HUES64 (cell line): ENCODE measurements around the gene ACSL1.

Experiments
- H3K27ac ChIP-seq: 2 replicates; pipeline ENCODE4 v1.7.0; 2013; ENCODE audit warnings: low read depth, low read length, inconsistent platforms
- H3K27me3 ChIP-seq: 2 replicates; pipeline ENCODE4 v1.6.1; 2013; ENCODE audit warnings: mild to moderate bottlenecking, low read length; ENCODE audit not compliant: insufficient read depth
- H3K36me3 ChIP-seq: 2 replicates; pipeline ENCODE4 v1.6.1; 2013; ENCODE audit warnings: mild to moderate bottlenecking, low read length; ENCODE audit not compliant: insufficient read depth
- H3K4me1 ChIP-seq: 2 replicates; pipeline ENCODE4 v1.6.1; 2013; ENCODE audit warnings: mild to moderate bottlenecking, low read length, moderate library complexity; ENCODE audit not compliant: insufficient read depth
- H3K4me3 ChIP-seq: 2 replicates; pipeline ENCODE4 v1.5.1; 2013; ENCODE audit warnings: mild to moderate bottlenecking, low read length, moderate library complexity
- H3K9ac ChIP-seq: 2 replicates; pipeline ENCODE4 v1.6.1; 2013; ENCODE audit warnings: mild to moderate bottlenecking, low read depth, low read length
- H3K9me3 ChIP-seq: 2 replicates; pipeline ENCODE4 v1.6.1; 2013; ENCODE audit warnings: low read depth, low read length; ENCODE audit not compliant: insufficient read depth
- WGBS: fragments of 150-250, 120-280 bp; methylation state at CpG from one replicate; pipeline ENCODE4 v1.1.7; 2013; ENCODE audit warnings: missing lambda C conversion rate; 5-methylcytosine and 5-hydroxymethylcytosine counted together

The ACSL1 gene

DNA sequence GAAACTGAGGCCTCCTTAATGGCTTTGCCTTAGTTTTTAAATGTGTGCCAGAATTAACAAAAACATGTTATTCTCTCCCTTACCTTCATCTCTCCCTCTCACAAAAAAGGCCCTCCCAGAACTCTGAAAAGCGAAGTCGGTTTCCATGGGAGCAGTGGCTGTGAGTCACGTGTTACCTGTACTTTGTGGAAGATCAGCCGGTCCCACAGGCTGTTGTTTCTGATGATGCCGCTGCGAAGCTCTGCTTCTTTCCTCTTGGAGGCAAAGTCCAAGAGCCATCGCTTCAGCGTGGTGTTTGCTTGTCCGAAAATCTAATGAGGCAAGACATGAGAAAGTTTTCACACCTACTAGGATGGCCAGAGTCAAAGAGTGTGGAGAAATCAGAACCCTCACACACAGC lies 59.3 kb downstream of the ACSL1 start:
- H3K27me3 ChIP-seq: no peaks in the 10 kb centered on the region
- WGBS: 93% methylated on average over 9 of the region's 9 CpGs
- H3K27ac ChIP-seq: no peak overlapping the region
- no peaks in the 10 kb centered on the region for H3K9me3 ChIP-seq
- H3K4me1 ChIP-seq: no peaks in the 10 kb centered on the region
- H3K4me3 ChIP-seq: no peak overlapping the region
- no peaks in the 10 kb centered on the region for H3K36me3 ChIP-seq
- H3K9ac ChIP-seq: no peak overlapping the region

DNA sequence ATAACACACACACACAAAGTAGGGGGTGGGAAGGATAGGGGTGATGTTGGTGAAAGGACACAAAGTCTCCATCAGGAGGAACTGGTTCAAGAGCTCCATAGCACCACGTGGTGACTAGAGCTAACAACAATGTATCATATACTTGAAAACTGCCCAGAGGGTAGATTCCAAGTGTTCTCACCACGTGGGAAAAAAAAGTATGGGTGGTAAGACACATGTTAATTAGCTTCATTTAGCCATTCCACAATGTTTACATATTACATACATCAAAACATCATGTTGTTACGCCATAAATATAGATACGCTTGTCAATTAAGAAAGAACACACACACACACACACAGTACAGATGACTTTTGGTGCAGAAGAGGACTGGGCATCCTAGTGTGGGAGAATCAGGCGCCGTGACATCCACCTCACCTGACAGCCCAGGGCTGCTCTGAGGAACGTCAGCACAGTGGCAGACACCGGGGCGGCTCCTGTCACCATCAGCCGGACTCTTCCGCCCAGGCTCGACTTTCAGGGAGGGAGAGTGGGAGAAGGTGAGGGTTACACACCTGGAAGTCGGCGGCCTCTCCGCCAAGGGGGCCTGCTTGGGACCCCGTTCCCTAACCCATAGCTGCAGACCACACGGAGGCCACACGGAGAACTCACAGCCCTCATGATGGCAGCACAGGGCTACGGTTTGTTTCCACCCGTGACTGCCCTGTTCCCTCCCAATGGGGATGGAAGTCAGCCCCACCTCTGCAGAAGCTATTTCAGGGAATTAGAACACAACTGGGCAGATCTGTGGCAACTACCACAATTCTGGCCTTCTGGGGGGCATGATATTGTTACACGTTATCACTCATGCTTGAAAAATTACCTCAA lies 60.1 kb downstream of the ACSL1 start:
- no peaks in the 10 kb centered on the region for H3K4me1 ChIP-seq
- no peaks in the 10 kb centered on the region for H3K9me3 ChIP-seq
- H3K4me3 ChIP-seq: no peak overlapping the region
- no peak overlapping the region for H3K27ac ChIP-seq
- H3K36me3 ChIP-seq: no peaks in the 10 kb centered on the region
- H3K27me3 ChIP-seq: no peaks in the 10 kb centered on the region
- H3K9ac ChIP-seq: no peak overlapping the region
- WGBS: 84% methylated on average over 21 of the region's 21 CpGs

DNA sequence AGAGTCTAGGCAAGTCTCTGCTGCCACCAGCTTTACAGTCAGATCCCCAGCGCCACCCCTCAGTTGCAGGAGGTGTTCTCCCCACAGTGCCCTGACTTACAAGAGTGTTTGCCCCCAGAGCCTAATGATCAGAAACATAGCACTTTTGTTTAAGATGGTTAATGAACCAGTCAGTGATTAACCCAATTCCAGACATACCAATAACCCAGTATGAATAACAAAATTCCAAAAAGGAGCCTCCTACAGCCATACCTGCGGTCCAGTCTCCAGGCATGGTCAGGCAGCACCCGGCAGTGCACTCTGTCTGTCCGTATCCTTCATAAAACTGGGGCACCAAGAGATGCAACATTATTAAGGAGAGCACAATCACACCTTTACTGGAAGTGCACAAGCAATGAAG lies 61.2 kb downstream of the ACSL1 start:
- H3K9ac ChIP-seq: no peak overlapping the region
- no peaks in the 10 kb centered on the region for H3K36me3 ChIP-seq
- no peaks in the 10 kb centered on the region for H3K4me1 ChIP-seq
- no peak overlapping the region for H3K4me3 ChIP-seq
- H3K9me3 ChIP-seq: no peaks in the 10 kb centered on the region
- no peak overlapping the region for H3K27ac ChIP-seq
- H3K27me3 ChIP-seq: no peaks in the 10 kb centered on the region
- 94% methylated on average over 4 of the region's 4 CpGs for WGBS

DNA sequence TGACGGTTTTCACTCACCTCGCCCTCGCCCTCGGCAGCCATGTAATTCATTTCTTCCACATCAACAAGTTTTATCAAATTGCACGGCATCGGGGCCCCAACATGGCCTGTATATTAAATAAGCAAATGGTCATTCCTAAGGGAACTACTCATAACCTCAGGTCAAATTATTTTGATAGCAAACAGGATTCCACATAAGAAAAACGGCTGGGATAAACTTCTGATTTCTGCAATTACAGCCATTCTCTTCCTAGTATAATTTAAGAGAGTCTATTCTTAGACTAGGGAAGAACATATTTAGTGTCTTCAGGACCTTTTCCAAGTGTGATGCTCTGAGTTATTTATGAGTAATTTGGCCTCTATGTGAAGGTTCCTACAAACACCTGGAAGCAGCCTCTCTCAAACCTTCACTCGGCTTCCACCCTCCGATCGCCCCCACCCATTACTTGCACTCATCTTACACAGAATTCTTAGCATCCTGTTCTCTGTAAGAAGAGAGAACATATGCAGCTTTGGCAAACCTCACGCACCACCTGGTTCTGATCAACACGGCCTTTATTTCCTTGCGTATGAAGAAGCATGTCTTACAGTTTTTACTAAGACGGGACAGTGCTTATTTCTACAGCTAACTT lies 62.5 kb downstream of the ACSL1 start:
- no peak overlapping the region for H3K9ac ChIP-seq
- WGBS: 97% methylated on average over 14 of the region's 14 CpGs
- no peaks in the 10 kb centered on the region for H3K4me1 ChIP-seq
- H3K4me3 ChIP-seq: no peak overlapping the region
- H3K36me3 ChIP-seq: no peaks in the 10 kb centered on the region
- no peak overlapping the region for H3K27ac ChIP-seq
- no peaks in the 10 kb centered on the region for H3K27me3 ChIP-seq
- no peaks in the 10 kb centered on the region for H3K9me3 ChIP-seq

DNA sequence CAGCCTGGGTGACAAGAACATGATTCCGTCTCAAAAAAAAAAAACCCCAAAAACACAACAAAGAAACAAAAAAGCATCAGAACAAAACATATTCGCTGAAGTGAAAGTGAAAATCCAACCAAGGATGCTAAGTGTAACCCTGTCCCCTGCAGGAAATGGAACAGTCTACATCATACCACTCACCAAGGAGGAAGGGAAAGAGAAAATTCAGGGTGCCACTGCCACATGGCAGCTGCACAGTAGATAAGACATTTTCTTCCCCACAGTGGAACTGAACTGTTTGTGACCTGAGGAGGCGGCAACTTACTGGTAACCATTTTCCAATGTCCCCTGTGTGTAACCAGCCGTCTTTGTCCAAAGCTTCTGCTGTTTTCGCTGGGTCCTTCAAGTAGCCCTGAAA lies 63.7 kb downstream of the ACSL1 start:
- WGBS: 99% methylated on average over 5 of the region's 5 CpGs
- H3K9ac ChIP-seq: no peak overlapping the region
- H3K4me1 ChIP-seq: no peaks in the 10 kb centered on the region
- H3K9me3 ChIP-seq: no peaks in the 10 kb centered on the region
- no peak overlapping the region for H3K4me3 ChIP-seq
- H3K36me3 ChIP-seq: no peaks in the 10 kb centered on the region
- H3K27me3 ChIP-seq: no peaks in the 10 kb centered on the region
- no peak overlapping the region for H3K27ac ChIP-seq

DNA sequence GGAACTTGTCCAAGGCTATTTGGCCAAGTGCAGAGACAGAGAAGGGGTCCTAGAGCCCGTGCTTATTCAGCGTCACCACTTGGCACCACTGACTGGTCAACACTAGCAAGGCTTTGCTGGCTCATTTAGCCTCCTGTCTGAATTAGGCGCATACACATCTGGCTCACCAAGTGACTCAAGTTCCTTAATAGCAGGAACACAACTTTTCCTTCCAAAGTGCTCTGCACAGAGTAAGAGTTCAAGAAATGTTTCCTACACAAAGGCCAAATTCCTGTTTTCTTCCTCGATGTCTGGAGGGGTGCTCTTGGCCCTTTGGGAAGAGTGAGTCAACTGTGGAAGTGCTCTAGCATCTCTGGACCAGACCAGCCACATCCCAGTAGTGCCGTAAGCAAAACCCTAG lies 65.1 kb downstream of the ACSL1 start:
- Histone ChIP-seq H3K27ac (no peak overlapping the region), H3K36me3 (no peaks in the 10 kb centered on the region), H3K4me1 (no peaks in the 10 kb centered on the region), H3K9me3 (no peaks in the 10 kb centered on the region), H3K9ac (no peak overlapping the region), H3K4me3 (no peak overlapping the region), H3K27me3 (no peaks in the 10 kb centered on the region)
- WGBS: 95% methylated on average over 5 of the region's 5 CpGs

DNA sequence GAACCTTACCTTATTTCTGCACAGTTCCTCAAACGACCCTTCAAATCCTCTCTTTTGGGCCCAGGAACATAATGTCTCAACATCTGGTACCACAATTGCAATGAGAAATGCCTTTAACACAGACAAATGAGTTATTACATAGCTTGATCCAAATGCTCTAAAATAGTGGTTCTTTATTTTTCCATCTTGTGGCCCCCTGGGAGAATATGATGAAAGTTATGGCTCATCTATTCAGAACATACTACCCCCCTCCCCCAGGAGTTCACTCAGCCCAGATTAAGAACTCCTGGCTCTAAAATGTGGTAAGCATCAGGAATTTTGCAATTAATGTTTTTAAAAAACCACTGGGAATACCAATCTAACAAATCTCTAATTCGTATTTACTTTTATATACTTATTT lies 68.0 kb downstream of the ACSL1 start:
- no peaks in the 10 kb centered on the region for H3K4me1 ChIP-seq
- no peaks in the 10 kb centered on the region for H3K27me3 ChIP-seq
- 88% methylated on average over 1 of the region's 2 CpGs for WGBS
- H3K4me3 ChIP-seq: no peak overlapping the region
- H3K9ac ChIP-seq: no peak overlapping the region
- H3K27ac ChIP-seq: no peak overlapping the region
- no peaks in the 10 kb centered on the region for H3K9me3 ChIP-seq
- H3K36me3 ChIP-seq: no peaks in the 10 kb centered on the region

DNA sequence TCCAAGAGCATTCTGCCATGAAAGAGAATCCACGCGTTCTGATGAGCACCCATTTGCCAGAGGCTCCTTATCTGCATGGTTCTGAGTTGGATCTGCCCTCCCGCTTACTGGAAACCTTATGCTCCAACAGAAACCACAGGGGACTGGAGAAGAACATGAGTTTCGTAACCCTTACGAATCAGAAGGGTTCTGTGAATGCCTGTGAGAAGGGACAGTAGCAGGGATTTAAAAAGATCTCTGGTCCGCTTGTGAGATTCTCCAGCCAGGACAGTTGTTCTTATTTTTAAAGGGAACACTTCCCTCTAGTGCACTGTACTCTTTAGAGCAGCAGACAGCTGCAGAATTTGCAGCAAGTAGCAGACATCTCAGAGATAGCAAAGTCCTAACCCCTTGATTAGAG lies 69.4 kb downstream of the ACSL1 start:
- H3K4me1 ChIP-seq: no peaks in the 10 kb centered on the region
- no peak overlapping the region for H3K9ac ChIP-seq
- H3K36me3 ChIP-seq: no peaks in the 10 kb centered on the region
- no peak overlapping the region for H3K4me3 ChIP-seq
- H3K27me3 ChIP-seq: no peaks in the 10 kb centered on the region
- H3K9me3 ChIP-seq: no peaks in the 10 kb centered on the region
- WGBS: 90% methylated on average over 6 of the region's 6 CpGs
- no peak overlapping the region for H3K27ac ChIP-seq

DNA sequence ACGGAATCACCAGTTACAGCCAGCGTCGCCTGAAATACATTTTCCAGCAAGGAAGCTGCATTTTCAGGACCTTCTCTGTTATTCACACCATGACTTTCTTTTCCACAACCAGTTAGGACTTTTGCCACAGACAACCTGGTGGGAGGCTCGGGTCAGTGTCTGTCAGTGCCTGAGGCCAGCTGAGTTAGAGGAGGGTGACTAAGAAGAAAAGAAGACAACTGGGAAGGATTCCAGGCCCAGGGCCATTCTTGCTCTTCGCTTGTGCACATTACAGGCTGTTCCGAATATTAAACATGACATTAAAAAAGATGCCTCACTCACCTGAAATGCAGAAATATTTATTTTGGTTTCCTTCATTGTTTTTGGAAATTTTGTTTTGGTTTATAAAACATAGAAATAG lies 70.5 kb downstream of the ACSL1 start:
- no peaks in the 10 kb centered on the region for H3K36me3 ChIP-seq
- no peaks in the 10 kb centered on the region for H3K4me1 ChIP-seq
- H3K27ac ChIP-seq: no peak overlapping the region
- no peak overlapping the region for H3K9ac ChIP-seq
- WGBS: 79% methylated on average over 6 of the region's 6 CpGs
- H3K4me3 ChIP-seq: no peak overlapping the region
- H3K27me3 ChIP-seq: no peaks in the 10 kb centered on the region
- no peaks in the 10 kb centered on the region for H3K9me3 ChIP-seq

DNA sequence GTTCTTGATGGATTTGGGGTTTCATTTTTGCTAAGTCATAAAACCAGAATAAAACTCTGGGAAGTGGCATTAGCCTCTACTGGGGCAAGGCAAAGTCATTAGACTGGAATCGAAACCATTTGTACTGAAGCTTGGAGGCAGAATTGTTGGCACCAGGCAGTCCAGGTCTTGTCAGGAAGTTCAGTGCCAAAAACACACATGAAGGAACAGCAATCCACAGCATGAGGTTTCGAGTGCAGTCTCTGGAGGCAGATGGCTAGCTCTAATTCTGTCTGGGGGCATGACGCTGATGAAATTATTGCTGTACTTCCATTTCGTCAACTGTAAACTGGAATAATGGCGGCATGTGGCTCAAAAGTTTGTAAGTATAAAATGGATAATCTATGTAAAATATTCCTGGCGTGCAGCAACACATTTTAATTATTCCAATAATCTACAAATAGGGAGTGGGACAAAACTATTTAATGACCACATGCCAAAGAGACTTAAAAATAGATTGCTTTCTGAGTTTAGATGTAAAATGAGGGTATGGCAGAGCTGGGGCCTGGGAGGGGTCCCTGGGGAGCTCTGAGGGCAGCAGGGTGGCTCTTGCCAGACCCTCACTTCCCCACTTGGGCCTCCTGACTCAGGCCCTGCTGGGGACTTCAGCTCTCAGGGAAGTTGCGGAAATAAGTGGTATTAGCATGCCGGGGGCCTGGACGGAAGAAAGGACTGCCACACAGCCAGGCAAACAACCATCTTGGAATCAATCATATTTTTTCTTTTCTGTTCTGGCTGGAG lies 73.1 kb downstream of the ACSL1 start:
- no peak overlapping the region for H3K27ac ChIP-seq
- H3K9me3 ChIP-seq: no peaks in the 10 kb centered on the region
- H3K27me3 ChIP-seq: no peaks in the 10 kb centered on the region
- H3K36me3 ChIP-seq: no peaks in the 10 kb centered on the region
- no peak overlapping the region for H3K4me3 ChIP-seq
- WGBS: 97% methylated on average over 8 of the region's 9 CpGs
- peaks cover 7% of the 10 kb centered on the region; the same call in 1 of the 2 replicates for H3K4me1 ChIP-seq
- no peak overlapping the region for H3K9ac ChIP-seq

DNA sequence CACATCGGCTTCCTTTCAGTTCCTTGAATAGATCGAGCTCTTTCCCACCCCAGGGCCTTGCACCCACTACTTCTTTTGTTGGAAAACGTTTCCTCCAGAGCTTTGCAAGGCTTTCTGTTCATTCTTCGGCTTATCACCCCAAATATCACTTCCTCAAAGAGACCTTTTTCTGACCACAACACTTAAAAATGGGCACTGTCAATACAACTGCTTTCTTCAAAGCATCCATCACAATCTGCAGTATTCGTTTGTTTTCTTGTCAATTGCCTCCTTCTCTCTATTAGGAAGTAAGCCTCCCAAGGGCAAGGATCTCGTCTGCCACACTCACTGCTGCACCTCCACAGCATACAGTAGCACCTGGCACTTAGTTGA lies 74.2 kb downstream of the ACSL1 start:
- Histone ChIP-seq H3K4me3 (no peak overlapping the region), H3K4me1 (peaks cover 17% of the 10 kb centered on the region), H3K36me3 (no peaks in the 10 kb centered on the region), H3K27me3 (no peaks in the 10 kb centered on the region), H3K9ac (no peak overlapping the region), H3K27ac (no peak overlapping the region), H3K9me3 (no peaks in the 10 kb centered on the region)
- 89% methylated on average over 6 of the region's 6 CpGs for WGBS
